NCI-H2196 treated with DMSO at 0.1 percent for 48 hours (cell line): ENCODE results near the gene EPC2.

ENCODE experiments used
- DNase-seq: peaks from one replicate; lab custom pipeline; 2025; ENCODE audit not compliant: unreplicated experiment; lab: John Stamatoyannopoulos, UW

Gene EPC2

GRCh38 chr2:148643998-148644882 lies at the start of gene EPC2:
Gene EPC2 (plus strand): TSS chr2:148644751. CDS start chr2:148645018, 267 bp downstream.
- peak; percentile 64 for DNase-seq

GRCh38 chr2:148596018-148596417 lies 48.5 kb upstream of the EPC2 start:
- DNase-seq, result no peak

GRCh38 chr2:148599109-148599991 lies 45.2 kb upstream of the EPC2 start:
- DNase-seq, result no peak

- no peak for DNase-seq
Measured at GRCh38 chr2:148602885-148603561, 41.5 kb upstream of the EPC2 start.

- DNase-seq, result no peak
Measured at GRCh38 chr2:148603562-148603920, 41.0 kb upstream of the EPC2 start.

- no peak for DNase-seq
Measured at GRCh38 chr2:148604927-148605326, 39.6 kb upstream of the EPC2 start.

- no peak for DNase-seq
Measured at GRCh38 chr2:148607566-148607965, 37.0 kb upstream of the EPC2 start.

- no peak for DNase-seq
Measured at GRCh38 chr2:148613231-148614013, 31.1 kb upstream of the EPC2 start.

GRCh38 chr2:148614014-148614321 lies 30.6 kb upstream of the EPC2 start:
- peak; percentile 31 for DNase-seq

- no peak for DNase-seq
Measured at GRCh38 chr2:148614322-148615049, 30.1 kb upstream of the EPC2 start.

GRCh38 chr2:148615381-148615841 lies 29.1 kb upstream of the EPC2 start:
- DNase-seq, result no peak

GRCh38 chr2:148616662-148617061 lies 27.9 kb upstream of the EPC2 start:
- DNase-seq, result no peak

- no peak for DNase-seq
Measured at GRCh38 chr2:148617219-148617618, 27.3 kb upstream of the EPC2 start.

- DNase-seq, result no peak
Measured at GRCh38 chr2:148619560-148620195, 24.9 kb upstream of the EPC2 start.

GRCh38 chr2:148622366-148622765 lies 22.2 kb upstream of the EPC2 start:
- no peak for DNase-seq

- DNase-seq, result no peak
Measured at GRCh38 chr2:148623086-148623485, 21.5 kb upstream of the EPC2 start.

GRCh38 chr2:148627224-148627623 lies 17.3 kb upstream of the EPC2 start:
- DNase-seq, result no peak

- no peak for DNase-seq
Measured at GRCh38 chr2:148634749-148635148, 9.8 kb upstream of the EPC2 start.

GRCh38 chr2:148638543-148638942 lies 6.0 kb upstream of the EPC2 start:
- no peak for DNase-seq

GRCh38 chr2:148640767-148641166 lies 3.8 kb upstream of the EPC2 start:
- DNase-seq, result no peak
